Thymus (tissue), 14 donors: ENCODE results near the gene ZC3H14. TPM values are rescaled to one million over a fixed set of nuclear protein-coding genes. Genes with fewer than 3 reads are reported as not detected.

ENCODE experiments used
- DNase-seq, 9 donors: peaks; one replicate each; pipeline ENCODE4 v3.0.0-alpha.2; 2013; ENCODE audit warnings: low spot score in 9 of 9, low read depth in 6 of 9, missing footprints in 1 of 9
- H3K27ac ChIP-seq, 2 donors: one replicate each; pipeline ENCODE4 v1.5.1; 2013; ENCODE audit warnings: control low read depth in 1 of 2, low read depth in 1 of 2, low read length in 1 of 2, mild to moderate bottlenecking in 1 of 2, moderate library complexity in 1 of 2
- H3K27me3 ChIP-seq, 2 donors: one replicate each; pipeline ENCODE4 v1.5.1; 2013; ENCODE audit warnings: low read length in 1 of 2; ENCODE audit not compliant: control insufficient read depth in 2 of 2, insufficient read depth in 1 of 2
- H3K36me3 ChIP-seq, 2 donors: one replicate each; pipeline ENCODE4 v1.5.1; 2013; ENCODE audit warnings: low read length in 1 of 2, mild to moderate bottlenecking in 1 of 2, moderate library complexity in 1 of 2; ENCODE audit not compliant: control insufficient read depth in 2 of 2, insufficient read depth in 2 of 2
- H3K4me1 ChIP-seq, 2 donors: one replicate each; pipeline ENCODE4 v1.5.1; 2013; ENCODE audit warnings: low read length in 2 of 2; ENCODE audit not compliant: control insufficient read depth in 2 of 2, insufficient read depth in 2 of 2
- H3K4me3 ChIP-seq, 2 donors: one replicate each; pipeline ENCODE4 v1.5.1; 2013; ENCODE audit warnings: low read length in 2 of 2, control low read depth in 1 of 2, mild to moderate bottlenecking in 1 of 2
- H3K9me3 ChIP-seq, 2 donors: one replicate each; pipeline ENCODE4 v1.5.1; 2013; ENCODE audit warnings: low read length in 1 of 2, mild to moderate bottlenecking in 1 of 2; ENCODE audit not compliant: control insufficient read depth in 2 of 2, insufficient read depth in 1 of 2
- WGBS: extraction: QIAGEN DNeasy Blood & Tissue Kit; methylation state at CpG from one replicate; pipeline ENCODE4 v1.1.7; 2013; 5-methylcytosine and 5-hydroxymethylcytosine counted together
- long read RNA-seq, 10 donors: transcript quantifications; one replicate each; lab custom pipeline, GENCODE V29; 2026
- polyA plus RNA-seq: library from polyadenylated mRNA; stranded (reverse); fragments of 200-250 nt; gene quantifications from one replicate; pipeline ENCODE4 v1.2.3, GENCODE V29; 2013
- total RNA-seq: library from RNA; stranded (reverse); fragments of 120-200 nt; gene quantifications from one replicate; pipeline ENCODE4 v1.2.4, GENCODE V29; 2013
- donor health status: healthy.

Gene ZC3H14
- 43.0 TPM for total RNA-seq
- polyA plus RNA-seq = 26.1 TPM
- long read RNA-seq, donor 1 = 0 reads
- long read RNA-seq, donor 2 = 0 reads
- long read RNA-seq, donor 3, partial matches to known transcripts = 0 of 1 reads
- long read RNA-seq, donor 3, other reads (novel, unspliced or antisense) = 0 of 1 reads
- long read RNA-seq, donor 4, partial matches to known transcripts = 0 of 2 reads
- long read RNA-seq, donor 4, other reads (novel, unspliced or antisense) = 0 of 2 reads
- long read RNA-seq, donor 5, full-length matches to known transcripts = 4 of 9 reads
- long read RNA-seq, donor 5, partial matches to known transcripts = 5 of 9 reads
- long read RNA-seq, donor 5, other reads (novel, unspliced or antisense) = 0 of 9 reads
- long read RNA-seq, donor 6, partial matches to known transcripts = 6 of 8 reads
- long read RNA-seq, donor 6, other reads (novel, unspliced or antisense) = 0 of 8 reads
- long read RNA-seq, donor 7, full-length matches to known transcripts = 4 of 4 reads
- long read RNA-seq, donor 7, partial matches to known transcripts = 0 of 4 reads
- long read RNA-seq, donor 7, other reads (novel, unspliced or antisense) = 0 of 4 reads
- long read RNA-seq, donor 8 = 0 reads
- long read RNA-seq, donor 9, partial matches to known transcripts = 0 of 1 reads
- long read RNA-seq, donor 9, other reads (novel, unspliced or antisense) = 0 of 1 reads
- long read RNA-seq, donor 10, partial matches to known transcripts = 0 of 1 reads
- long read RNA-seq, donor 10, other reads (novel, unspliced or antisense) = 0 of 1 reads

GRCh38 chr14:88562831-88563686 lies at the start of gene ZC3H14:
Gene ZC3H14 (plus strand): TSS chr14:88563037. CDS start chr14:88563134, 97 bp downstream.
- WGBS = under 1% methylated on average over 99 of the region's 99 CpGs
- H3K4me3 ChIP-seq = peak within 1 kb of the TSS; percentile 81 to 100

GRCh38 chr14:88515499-88516221 lies 47.2 kb upstream of the ZC3H14 start:
- Histone ChIP-seq H3K27me3 (no peaks in the 10 kb centered on the region), H3K27ac (no peak overlapping the region), H3K4me3 (no peak overlapping the region), H3K36me3 (no peaks in the 10 kb centered on the region), H3K9me3 (no peaks in the 10 kb centered on the region), H3K4me1 (no peaks in the 10 kb centered on the region)
- 95% methylated on average over 1 of the region's 1 CpG for WGBS
- DNase-seq = no peak

More at GRCh38 chr14:88562831-88563686, at the start of gene ZC3H14:
- H3K4me1 ChIP-seq = peaks cover 4 to 7% of the 10 kb centered on the region in 2 donors
- peak; percentile 48 to 93 (median 82) for DNase-seq
- H3K27me3 ChIP-seq = peaks cover 8 to 21% of the 10 kb centered on the region in 2 donors
- no peaks in the 10 kb centered on the region for H3K9me3 ChIP-seq
- H3K36me3 ChIP-seq = peaks cover under 1 to 4% of the 10 kb centered on the region in 2 donors
- H3K27ac ChIP-seq = peak within 1 kb of the TSS; percentile 65 to 80

GRCh38 chr14:88516861-88517357 lies 45.9 kb upstream of the ZC3H14 start:
- Histone ChIP-seq H3K27me3 (no peaks in the 10 kb centered on the region), H3K27ac (no peak overlapping the region), H3K4me3 (no peak overlapping the region), H3K36me3 (no peaks in the 10 kb centered on the region), H3K9me3 (no peaks in the 10 kb centered on the region), H3K4me1 (no peaks in the 10 kb centered on the region)
- WGBS = 84% methylated on average over 7 of the region's 7 CpGs
- no peak for DNase-seq

- Histone ChIP-seq H3K27ac (no peak overlapping the region), H3K9me3 (no peaks in the 10 kb centered on the region), H3K27me3 (no peaks in the 10 kb centered on the region), H3K4me1 (no peaks in the 10 kb centered on the region), H3K36me3 (no peaks in the 10 kb centered on the region), H3K4me3 (no peak overlapping the region)
- no peak for DNase-seq
- 95% methylated on average over 5 of the region's 5 CpGs for WGBS
Measured at GRCh38 chr14:88518592-88519512, 44.0 kb upstream of the ZC3H14 start.

- WGBS = 98% methylated on average over 2 of the region's 2 CpGs
- H3K27ac ChIP-seq = no peak overlapping the region
- no peak overlapping the region for H3K4me3 ChIP-seq
- H3K27me3 ChIP-seq = no peaks in the 10 kb centered on the region
- H3K36me3 ChIP-seq = no peaks in the 10 kb centered on the region
- no peaks in the 10 kb centered on the region for H3K9me3 ChIP-seq
- H3K4me1 ChIP-seq = no peaks in the 10 kb centered on the region
- no peak for DNase-seq
Measured at GRCh38 chr14:88519907-88520306, 42.9 kb upstream of the ZC3H14 start.

GRCh38 chr14:88521818-88522217 lies 41.0 kb upstream of the ZC3H14 start:
- Histone ChIP-seq H3K4me1 (no peaks in the 10 kb centered on the region), H3K36me3 (no peaks in the 10 kb centered on the region), H3K9me3 (no peaks in the 10 kb centered on the region), H3K27me3 (no peaks in the 10 kb centered on the region), H3K27ac (no peak overlapping the region), H3K4me3 (no peak overlapping the region)
- WGBS = 99% methylated on average over 3 of the region's 3 CpGs
- no peak for DNase-seq

GRCh38 chr14:88522393-88522792 lies 40.4 kb upstream of the ZC3H14 start:
- Histone ChIP-seq H3K27ac (no peak overlapping the region), H3K9me3 (no peaks in the 10 kb centered on the region), H3K36me3 (no peaks in the 10 kb centered on the region), H3K27me3 (no peaks in the 10 kb centered on the region), H3K4me3 (no peak overlapping the region), H3K4me1 (no peaks in the 10 kb centered on the region)
- 99% methylated on average over 3 of the region's 3 CpGs for whole genome bisulfite sequencing
- no peak for DNase-seq
